Right atrium auricular region (tissue), 2 donors: ENCODE measurements around the gene DNASE2. TPM values are rescaled to one million over a fixed set of nuclear protein-coding genes. Genes with fewer than 3 reads are reported as not detected.
"Not testable (repeated sequence)": the region's sequence is repeated elsewhere in the genome, so short reads cannot be mapped to it uniquely, and the experiment has no call there.

ENCODE experiments used
- DNase-seq: peaks from one replicate; pipeline ENCODE4 v3.0.0-alpha.2; 2019; ENCODE audit warnings: low spot score
- H3K27ac ChIP-seq, 2 donors: fragments of 200-600 bp; sonication (generic); 1 replicate in 1 of 2; 2 replicates in 1 of 2; pipeline ENCODE4 v1.5.1; 2016 to 2019
- H3K27me3 ChIP-seq, 2 donors: fragments of 200-600 bp; sonication (generic); one replicate each; pipeline versions ENCODE4 v1.5.1 to v1.6.0; 2017 to 2019
- H3K36me3 ChIP-seq: fragments of 200-600 bp; sonication (generic); one replicate; pipeline ENCODE4 v1.5.1; 2016
- H3K4me1 ChIP-seq, 2 donors: fragments of 200-600 bp; sonication (generic); one replicate each; pipeline versions ENCODE4 v1.5.1 to v1.6.0; 2017 to 2019
- H3K4me3 ChIP-seq, 2 donors: fragments of 200-600 bp; sonication (generic); 1 replicate in 1 of 2; 2 replicates in 1 of 2; pipeline ENCODE4 v1.5.1; 2017 to 2019; ENCODE audit warnings: mild to moderate bottlenecking in 1 of 2, moderate library complexity in 1 of 2
- H3K9me3 ChIP-seq, 2 donors: fragments of 200-600 bp; sonication (generic); one replicate each; pipeline ENCODE4 v1.5.1; 2019
- total RNA-seq, 2 donors: library from RNA; depleted of rRNA; stranded (reverse); fragments of >200 nt; gene quantifications; one replicate each; pipeline ENCODE4 v1.1.0, GENCODE V29; 2016
- TF ChIP-seq, protein P1 (sequence below), 2 donors: fragments of 200-600 bp; sonication (generic); IDR thresholded peaks; one replicate each; pipeline ENCODE4 v1.5.1; 2019; ENCODE audit warnings: antibody characterized with exemption in 2 of 2

The DNASE2 gene
- total RNA-seq, 2 donors from 2014 or later, result 24.2 to 24.9 TPM

DNA sequence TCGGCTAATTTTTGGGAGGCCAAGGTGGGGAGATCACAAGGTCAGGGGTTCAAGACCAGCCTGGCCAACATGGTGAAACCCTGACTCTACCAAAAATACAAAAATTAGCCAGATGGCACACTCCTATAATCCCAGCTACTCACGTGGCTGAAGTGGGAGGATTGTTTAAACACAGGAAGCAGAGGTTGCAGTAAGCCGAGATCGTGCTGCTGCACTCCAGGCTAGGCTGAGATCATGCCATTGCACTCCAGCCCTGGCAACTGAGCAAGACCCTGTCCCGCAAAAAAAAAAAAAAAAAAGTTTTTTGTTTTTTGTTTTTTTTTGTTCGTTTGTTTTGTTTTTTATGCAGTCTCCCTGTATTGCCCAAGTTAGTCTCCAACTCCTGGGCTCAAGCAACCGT, 21.7 kb downstream of the DNASE2 start:
- H3K27me3 ChIP-seq, result no peaks in the 10 kb centered on the region
- no peaks in the 10 kb centered on the region for H3K36me3 ChIP-seq
- TF ChIP-seq, protein P1, sequence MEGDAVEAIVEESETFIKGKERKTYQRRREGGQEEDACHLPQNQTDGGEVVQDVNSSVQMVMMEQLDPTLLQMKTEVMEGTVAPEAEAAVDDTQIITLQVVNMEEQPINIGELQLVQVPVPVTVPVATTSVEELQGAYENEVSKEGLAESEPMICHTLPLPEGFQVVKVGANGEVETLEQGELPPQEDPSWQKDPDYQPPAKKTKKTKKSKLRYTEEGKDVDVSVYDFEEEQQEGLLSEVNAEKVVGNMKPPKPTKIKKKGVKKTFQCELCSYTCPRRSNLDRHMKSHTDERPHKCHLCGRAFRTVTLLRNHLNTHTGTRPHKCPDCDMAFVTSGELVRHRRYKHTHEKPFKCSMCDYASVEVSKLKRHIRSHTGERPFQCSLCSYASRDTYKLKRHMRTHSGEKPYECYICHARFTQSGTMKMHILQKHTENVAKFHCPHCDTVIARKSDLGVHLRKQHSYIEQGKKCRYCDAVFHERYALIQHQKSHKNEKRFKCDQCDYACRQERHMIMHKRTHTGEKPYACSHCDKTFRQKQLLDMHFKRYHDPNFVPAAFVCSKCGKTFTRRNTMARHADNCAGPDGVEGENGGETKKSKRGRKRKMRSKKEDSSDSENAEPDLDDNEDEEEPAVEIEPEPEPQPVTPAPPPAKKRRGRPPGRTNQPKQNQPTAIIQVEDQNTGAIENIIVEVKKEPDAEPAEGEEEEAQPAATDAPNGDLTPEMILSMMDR (IDR thresholded peaks at IDR 0.05), result no peak
- H3K9me3 ChIP-seq, result peaks cover 3 to 15% of the 10 kb centered on the region in 2 donors
- no peaks in the 10 kb centered on the region for H3K4me1 ChIP-seq
- no peak overlapping the region for H3K27ac ChIP-seq
- H3K4me3 ChIP-seq, result no peak overlapping the region
- no peak for DNase-seq

DNA sequence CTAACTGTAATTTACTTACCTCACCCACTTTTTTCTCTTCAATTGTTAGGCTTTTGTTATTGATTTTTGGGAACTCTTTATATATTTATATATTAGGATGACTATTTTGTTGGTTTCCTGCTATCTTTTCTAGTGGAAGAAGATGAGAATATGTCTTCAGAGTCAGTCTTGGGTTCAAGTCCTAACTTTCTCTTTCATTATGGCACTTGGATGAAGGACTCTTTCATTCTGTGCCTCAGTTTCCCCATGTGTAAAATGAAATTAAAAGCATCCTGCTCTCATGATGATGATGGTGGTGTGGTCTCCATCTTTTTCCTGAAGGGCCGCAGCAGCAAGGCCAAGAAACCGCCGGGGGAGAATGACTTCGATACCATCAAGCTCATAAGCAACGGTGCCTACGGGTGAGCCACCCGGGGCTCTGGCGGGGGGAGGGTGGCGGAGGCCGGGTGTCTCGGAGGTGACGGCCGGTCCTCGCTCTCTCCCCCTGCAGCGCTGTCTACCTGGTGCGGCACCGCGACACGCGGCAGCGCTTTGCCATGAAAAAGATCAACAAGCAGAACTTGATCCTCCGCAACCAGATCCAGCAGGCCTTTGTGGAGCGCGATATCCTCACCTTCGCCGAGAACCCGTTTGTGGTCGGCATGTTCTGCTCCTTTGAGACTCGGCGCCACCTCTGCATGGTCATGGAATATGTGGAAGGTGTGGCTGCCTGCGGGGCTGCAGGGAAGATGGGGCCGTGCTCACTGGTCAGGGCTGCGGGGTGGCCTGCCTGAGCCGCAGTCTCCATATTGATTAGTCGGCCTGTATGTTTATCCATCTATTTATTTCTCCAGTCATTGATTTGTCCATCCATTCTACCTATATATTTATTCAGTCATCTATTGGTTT, 23.0 kb downstream of the DNASE2 start:
- no peak overlapping the region for H3K27ac ChIP-seq
- no peaks in the 10 kb centered on the region for H3K36me3 ChIP-seq
- no peaks in the 10 kb centered on the region for H3K27me3 ChIP-seq
- H3K9me3 ChIP-seq, result peaks cover 3 to 15% of the 10 kb centered on the region in 2 donors
- TF ChIP-seq, protein P1 (IDR thresholded peaks at IDR 0.05), result no peak
- no peak overlapping the region for H3K4me3 ChIP-seq
- H3K4me1 ChIP-seq, result no peaks in the 10 kb centered on the region
- DNase-seq, result no peak

DNA sequence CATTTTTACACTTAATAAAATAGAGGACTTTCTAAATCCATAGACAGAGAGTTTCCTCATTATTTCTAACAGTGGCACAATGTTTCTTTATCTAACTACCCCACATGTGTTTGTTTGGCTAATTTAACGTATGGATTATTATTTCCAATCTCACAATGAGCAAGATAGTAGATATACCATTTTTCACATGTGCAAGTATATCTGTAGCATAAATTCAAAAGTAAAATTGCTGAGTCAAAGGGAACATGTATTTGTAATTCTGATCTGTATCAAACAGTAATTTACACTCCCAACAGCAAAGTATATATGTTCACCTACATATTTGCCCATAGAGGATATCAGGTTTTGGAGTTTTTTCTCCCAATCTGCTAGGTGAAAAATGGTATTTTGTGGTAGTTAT, 24.6 kb downstream of the DNASE2 start:
- DNase-seq, result no peak
- H3K27ac ChIP-seq, result no peak overlapping the region
- no peaks in the 10 kb centered on the region for H3K4me1 ChIP-seq
- TF ChIP-seq, protein P1 (IDR thresholded peaks at IDR 0.05), result no peak
- H3K36me3 ChIP-seq, result no peaks in the 10 kb centered on the region
- peaks cover 3 to 15% of the 10 kb centered on the region in 2 donors for H3K9me3 ChIP-seq
- H3K27me3 ChIP-seq, result no peaks in the 10 kb centered on the region
- no peak overlapping the region for H3K4me3 ChIP-seq

DNA sequence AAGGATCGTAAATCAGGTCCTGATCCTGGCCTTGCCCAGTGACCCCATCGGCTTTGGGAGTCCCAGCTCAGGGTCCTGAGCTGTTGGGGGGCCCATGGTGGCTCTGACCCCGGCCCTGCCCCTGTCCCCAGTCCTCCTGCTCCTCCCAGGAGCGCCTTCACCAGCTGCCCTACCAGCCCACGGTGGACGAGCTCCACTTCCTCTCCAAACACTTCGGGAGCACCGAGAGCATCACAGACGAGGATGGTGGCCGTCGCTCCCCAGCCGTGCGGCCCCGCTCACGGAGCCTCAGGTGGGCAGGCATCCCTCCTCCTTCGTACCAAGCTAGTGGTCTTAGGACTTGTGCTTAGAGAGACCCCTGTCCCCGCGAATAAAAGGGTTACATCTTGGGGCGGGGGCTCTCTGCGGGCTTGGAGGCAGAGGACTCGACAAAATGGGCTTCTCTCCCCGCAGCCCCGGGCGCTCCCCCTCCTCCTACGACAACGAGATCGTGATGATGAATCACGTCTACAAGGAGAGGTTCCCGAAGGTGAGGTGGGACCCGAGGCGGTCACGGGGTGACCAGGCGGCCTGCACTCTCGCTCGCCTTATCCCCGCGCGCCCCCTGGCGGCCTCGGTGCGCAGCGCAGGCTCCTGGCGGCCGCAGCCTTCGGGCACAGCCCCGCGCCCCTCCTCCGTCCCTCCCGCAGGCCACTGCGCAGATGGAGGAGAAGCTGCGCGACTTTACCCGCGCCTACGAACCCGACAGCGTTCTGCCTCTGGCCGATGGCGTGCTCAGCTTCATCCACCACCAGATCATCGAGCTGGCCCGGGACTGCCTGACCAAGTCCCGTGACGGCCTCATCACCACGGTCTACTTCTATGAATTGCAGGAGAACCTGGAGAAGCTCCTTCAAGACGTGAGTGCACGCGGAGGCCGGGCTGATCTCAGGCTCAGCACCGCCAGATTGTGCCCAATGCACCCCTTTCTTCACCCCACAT, 33.8 kb downstream of the DNASE2 start:
- Histone ChIP-seq H3K36me3 (no peaks in the 10 kb centered on the region), H3K4me1 (peaks cover 0 to 11% of the 10 kb centered on the region in 2 donors), H3K27me3 (no peaks in the 10 kb centered on the region), H3K4me3 (peak overlapping the region in 1 of 2 donors; percentile 24), H3K27ac (no peak overlapping the region), H3K9me3 (no peaks in the 10 kb centered on the region)
- peak; percentile 86 for DNase-seq
- TF ChIP-seq, protein P1 (IDR thresholded peaks at IDR 0.05), result peak; percentile 99 to 100

DNA sequence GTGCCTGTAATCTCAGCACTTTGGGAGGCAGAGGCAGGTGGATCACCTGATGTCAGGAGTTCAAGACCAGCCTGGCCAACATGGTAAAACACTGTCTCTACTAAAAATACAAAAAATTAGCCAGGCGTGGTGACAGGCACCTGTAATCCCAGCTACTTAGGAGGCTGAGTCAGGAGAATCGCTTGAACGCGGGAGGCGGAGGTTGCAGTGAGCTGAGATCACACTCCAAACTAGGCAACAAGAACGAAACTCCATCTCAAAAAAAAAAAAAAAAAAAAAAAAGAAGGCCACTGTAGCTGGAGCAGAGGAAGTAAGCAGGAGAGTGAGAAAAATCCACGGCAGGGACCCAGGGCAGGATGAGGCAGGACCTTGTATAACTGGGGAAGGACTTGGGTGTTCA, 34.6 kb downstream of the DNASE2 start:
- H3K4me1 ChIP-seq, result peaks cover 0 to 11% of the 10 kb centered on the region in 2 donors
- not testable (repeated sequence) for H3K4me3 ChIP-seq, H3K9me3 ChIP-seq, H3K27ac ChIP-seq, H3K27me3 ChIP-seq, DNase-seq, H3K36me3 ChIP-seq
